T-helper 2 cell treated with Interferon-gamma antibody and Interleukin-4, amounts not matched to agents 100 ng/mL and 5 ng/mL, for 36 hours (primary cell): Measurements from ENCODE around the gene ALG5. TPM values are rescaled to one million over a fixed set of nuclear protein-coding genes. Genes with fewer than 3 reads are reported as not detected.

Experiments
- intact Hi-C: fragments of 100-400 bp; cut with micrococcal nuclease; formaldehyde crosslinking; loops from one replicate; pipeline ENCODE4 v1.15.1; 2023
- total RNA-seq: library from RNA; stranded (reverse); gene quantifications from 2 replicates; pipeline ENCODE4 v1.2.3, GENCODE V29; 2022

Gene ALG5
- total RNA-seq, 1 donor from 2014 or later = 41.1 TPM

DNA sequence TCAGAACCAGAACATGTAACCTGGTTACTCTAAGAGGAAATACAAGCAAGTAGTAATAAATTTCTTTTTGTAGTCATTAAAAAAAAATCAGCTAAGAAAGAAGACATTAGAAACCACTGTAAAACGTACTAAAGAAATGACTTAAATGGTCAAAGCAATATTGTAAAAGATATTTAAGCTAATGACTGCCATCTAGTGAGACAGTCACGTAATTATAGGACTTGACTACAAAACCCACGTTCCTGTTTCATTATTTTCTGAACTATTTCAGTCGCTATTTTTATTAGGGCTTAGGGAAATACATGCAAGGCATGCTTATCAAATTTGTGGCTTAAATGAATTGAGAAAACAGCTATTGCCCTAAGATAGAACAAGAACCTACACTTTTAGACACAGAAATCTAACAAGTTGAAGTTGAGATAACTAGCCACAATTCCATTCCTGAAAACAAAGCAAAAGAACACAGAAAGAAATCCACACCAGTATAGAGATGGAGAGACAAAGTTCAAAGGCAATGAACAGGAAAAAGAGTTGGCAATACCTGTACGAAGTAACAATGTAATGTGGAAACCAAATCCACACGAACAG is 17.9 kb downstream of the ALG5 start:
- intact Hi-C loops = loop anchor here (1.0 to 2.0 kb wide), 4 partner anchors 123 to 561 kb away; partner anchors contain the start of gene RFXAP

DNA sequence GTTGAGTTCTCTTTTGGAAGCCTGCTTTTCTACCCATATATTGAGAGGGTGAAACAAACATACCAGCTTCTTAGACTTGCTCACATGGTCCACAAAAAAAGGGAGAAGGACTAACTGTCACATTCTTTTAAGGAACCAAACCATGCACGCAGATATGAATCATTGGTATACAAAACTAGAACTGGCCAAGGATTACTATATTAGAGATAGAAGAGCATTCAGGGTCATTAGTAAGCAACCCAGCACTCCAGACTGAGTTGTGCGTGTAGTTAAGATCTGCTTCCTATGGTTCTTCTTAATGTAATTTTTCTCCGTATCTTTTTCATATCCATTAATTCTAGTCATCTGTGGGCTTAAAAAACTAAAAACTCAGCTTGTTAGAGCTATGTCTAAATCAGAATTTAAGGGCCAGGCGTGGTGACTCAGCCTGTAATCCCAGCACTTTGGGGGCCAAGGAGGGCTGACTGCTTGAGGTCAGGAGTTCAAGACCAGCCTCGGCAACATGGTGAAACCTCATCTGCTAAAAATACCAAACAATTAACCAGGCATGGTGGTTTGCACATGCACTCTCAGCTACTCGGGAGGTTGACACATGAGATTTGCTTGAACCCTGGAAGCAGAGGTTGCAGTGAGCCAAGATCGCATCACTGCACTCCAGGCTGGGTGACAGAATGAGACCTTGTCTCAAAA is 19.6 kb downstream of the ALG5 start:
- intact Hi-C loops = loop anchor here (2.0 kb wide), 2 partner anchors 129 to 161 kb away; partner anchors contain the start of gene RFXAP

DNA sequence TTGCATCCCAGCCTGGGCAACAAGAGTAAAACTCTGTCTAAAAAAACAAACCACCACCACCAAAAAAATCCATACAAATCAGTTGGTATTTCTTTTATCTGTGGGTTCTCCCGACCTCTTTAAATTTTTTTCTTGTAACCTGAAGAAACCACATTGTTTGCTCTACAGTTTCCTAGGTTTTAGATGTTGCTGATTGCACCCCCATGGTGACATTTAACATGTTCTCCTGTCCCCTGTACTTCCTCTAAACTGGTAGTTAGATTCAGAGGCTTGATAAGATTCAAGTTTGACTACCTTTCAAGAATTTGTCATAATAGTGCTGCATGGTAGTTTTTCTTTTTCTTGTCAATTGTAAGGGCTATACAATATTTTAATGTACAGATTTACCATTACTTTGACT is 24.0 kb downstream of the ALG5 start:
- intact Hi-C loops = no loop called here

DNA sequence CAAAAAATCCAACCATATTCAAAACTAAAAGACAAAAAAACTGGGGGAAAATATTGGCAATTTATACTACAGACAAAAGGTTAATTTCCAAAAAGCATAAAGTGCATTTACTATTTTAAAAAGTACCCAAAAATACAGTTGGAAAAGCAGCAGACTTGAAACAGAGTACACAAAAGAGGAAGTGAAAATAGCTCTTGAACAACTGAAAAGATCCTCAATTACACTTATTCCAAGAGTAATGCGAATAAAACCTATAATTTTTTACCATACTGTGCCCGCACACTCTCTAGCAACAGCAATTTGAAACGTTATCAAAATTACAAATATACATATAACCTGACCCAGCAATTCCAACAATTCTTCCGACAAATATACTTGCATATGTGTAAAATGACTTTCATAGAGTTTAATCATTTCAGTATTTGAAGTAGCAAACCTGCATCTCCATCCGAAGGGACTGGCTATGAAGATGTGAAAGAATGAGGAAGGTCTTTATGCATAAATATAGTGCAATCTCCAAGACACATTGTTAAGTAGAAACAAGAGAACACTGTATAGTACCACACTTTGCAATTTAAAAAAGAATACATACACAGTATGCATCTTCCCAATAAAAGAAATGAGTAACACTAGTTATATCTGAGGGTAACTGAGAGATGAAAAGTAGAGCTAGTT is 25.4 kb downstream of the ALG5 start:
- intact Hi-C loops = no loop called here

DNA sequence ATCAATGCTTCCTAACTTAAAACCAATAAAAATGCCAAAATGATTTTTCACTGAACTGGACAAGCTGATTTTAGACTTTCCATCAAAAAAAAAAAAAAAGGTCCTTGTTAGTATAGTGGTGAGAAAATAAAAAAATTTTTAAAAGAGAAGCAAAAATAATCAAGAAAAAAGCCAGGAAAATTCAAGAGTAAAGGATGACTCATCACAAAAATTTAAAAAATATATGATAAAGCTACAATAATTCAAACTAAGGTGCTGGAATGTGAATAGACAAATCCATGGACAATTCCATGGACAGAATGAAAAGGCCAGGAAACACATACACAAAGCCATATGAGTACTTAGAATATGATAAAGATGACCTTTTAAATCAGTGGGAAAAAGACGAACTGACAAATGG is 26.1 kb downstream of the ALG5 start:
- intact Hi-C loops = no loop called here

DNA sequence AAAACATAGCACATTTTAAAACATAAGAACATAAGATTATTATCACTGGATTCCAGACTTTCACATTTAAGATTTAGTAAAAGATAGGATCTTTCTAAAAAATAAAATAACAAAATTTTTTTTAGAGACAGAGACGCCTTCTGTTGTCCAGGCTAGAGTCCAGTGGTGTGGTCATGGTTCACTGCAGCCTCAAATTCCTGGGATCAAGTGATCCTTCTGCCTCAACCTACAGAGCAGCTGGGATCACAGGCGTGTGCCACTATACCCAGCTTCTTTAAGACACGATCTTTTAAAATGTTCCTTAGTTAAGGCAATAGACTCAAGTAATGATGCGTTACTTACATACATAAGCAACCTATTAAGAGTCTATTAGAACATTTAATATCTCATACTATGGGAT is 32.7 kb downstream of the ALG5 start:
- intact Hi-C loops = no loop called here

DNA sequence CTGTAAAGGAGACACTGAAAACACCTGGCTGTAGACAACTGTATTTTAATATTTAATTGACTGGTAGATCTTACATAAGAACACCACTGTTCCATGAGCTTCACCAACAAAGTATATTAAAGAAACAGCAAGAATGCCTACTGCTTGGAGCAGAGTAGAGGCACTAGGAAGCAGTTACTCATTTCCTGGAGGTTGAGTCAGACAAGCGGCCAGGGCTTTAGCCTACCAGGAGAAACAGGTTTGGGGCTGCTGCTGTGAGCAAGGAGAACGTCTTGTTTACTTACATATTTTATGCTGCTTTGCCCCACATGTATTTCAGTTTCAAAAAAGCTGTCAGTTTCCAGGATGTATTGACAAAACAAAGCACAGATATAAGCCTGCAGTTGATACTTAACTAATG is 33.4 kb downstream of the ALG5 start:
- intact Hi-C loops = no loop called here

DNA sequence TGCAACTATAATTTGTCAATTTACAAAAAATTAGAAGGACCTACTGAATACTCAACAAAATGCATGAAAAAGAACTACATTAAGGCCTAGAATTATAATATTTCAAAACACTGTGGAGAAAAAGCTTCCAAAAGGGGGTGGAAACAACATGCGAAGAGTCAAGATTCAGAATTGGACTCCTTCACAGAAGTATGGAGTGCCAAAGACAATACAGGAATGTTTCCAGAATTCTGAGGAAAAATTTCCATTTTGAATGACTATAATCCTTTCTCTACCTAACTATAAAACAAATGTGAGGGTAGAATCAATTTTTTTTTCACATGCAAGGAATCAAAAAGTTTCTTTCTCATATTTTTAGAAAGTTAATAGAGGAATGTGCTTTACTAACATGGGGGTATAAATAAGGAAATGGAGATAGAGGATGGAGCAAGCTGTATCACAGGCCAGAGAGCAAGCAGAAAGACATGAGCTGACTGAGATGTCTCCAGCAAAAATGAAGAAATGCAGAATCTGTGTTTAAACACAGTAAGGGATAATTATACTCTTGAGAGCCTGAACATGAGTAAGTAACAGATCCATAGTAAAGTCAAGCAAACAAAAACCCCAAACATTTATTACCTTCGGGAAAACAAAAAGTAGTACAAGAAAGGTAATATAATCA is 39.6 kb downstream of the ALG5 start:
- intact Hi-C loops = no loop called here

DNA sequence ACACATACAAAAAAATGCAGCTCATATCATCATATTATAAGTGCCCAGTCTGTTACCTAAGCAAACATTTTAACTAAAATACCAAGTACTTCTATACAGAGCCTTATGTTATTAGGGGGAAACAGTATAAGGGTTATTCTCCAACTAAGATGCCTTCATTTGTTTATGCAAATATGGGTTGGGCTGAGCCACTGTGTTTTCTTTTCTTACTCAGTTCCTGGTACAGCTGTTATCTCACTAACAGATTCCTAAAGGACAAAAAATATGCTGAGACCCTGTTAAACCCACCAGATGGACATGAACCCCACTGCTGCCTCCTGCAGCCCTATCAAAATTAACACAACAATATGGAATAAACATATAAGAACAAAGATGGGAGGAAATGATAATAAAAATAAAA is 44.6 kb downstream of the ALG5 start:
- intact Hi-C loops = no loop called here

DNA sequence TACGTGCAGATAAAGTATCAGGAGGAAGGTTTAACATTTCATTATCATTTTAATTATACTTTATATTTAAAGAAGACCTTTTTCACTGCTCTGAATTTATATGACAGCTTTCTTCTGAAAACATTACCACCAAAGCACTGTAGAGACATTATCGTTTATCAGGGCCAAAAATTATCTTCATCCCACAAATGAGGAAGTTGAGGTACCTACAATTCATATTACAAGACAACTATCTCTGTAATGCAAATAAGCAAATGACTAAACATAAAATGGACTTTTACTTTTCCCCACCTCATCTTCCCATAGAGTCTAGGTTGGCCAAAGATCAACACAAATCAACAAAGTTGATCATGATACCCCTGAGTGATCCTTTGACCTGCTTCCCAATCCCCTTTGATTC is 48.2 kb downstream of the ALG5 start:
- intact Hi-C loops = no loop called here

DNA sequence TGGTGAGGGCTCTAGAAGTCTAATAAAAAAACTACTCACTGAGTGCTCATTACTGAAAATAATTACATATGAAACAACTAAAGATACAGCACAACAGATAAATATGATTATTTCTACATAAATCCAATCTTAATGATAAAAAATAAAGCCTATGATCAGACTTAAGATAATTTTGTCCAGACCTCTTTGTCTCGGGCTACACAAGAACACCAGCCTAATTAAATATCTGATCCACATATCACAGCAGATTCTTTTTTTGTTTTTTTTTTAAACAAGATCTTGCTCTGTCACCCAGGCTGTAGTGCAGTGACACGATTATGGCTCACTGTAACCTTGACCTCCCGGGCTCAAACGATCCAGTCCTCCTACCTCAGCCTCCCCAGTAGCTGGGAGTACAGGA is 48.8 kb downstream of the ALG5 start:
- intact Hi-C loops = no loop called here

DNA sequence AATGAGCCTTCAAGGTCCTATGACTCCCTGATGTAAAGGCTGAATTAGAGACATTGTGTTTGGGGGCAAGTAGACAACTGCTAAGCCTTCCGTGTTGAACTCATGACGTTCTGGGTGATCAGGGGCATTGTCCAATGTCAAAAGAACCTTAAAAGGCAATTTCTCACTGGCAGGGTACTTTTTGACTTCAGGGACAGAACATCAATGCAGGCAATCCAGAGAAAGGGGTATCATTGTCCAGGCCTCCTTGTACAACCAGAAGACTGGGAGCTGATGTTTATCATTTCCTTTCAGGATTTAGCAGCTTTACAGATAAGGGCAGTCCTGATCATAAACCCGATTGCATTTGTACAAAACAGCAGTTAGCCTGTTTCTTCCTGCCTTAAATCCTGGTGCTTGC is 54.1 kb downstream of the ALG5 start:
- intact Hi-C loops = no loop called here

DNA sequence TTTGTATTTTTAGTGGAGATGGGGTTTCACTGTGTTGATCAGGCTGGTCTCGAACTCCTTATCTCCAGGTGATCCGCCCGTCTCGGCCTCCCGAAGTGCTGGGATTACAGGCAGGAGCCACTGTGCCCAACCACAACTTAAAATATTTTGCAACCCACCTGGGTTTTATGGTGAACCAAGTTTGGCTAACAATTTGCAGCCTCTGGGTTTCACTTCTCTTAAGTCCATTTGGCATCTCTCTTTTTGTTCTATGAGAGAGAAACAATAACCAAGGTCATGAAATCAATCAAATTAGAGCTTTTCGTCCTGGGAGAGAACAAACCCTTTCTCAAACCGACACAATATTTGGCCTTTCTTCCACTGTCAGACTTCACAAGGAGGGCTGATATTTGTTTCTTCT is 73.5 kb downstream of the ALG5 start:
- intact Hi-C loops = no loop called here

DNA sequence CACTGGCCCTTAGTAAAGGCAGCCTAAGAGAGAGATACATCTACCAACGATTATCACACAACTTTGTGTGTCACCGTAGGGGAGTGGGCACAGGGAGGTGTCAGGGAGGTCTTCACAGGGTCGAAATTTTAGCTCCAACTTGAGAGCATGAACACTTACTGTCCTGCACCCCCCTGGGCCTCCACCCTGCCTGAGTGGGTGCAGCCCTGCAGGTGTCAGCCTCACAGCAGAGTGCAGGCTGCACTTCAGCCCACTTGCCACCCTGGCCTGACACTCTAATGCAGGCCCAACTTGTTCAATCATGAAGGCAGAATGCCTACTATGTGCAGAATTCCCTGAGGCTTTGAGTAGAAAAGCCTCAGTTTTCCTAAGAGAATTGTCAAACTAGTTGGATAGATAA is 75.1 kb downstream of the ALG5 start:
- intact Hi-C loops = no loop called here

DNA sequence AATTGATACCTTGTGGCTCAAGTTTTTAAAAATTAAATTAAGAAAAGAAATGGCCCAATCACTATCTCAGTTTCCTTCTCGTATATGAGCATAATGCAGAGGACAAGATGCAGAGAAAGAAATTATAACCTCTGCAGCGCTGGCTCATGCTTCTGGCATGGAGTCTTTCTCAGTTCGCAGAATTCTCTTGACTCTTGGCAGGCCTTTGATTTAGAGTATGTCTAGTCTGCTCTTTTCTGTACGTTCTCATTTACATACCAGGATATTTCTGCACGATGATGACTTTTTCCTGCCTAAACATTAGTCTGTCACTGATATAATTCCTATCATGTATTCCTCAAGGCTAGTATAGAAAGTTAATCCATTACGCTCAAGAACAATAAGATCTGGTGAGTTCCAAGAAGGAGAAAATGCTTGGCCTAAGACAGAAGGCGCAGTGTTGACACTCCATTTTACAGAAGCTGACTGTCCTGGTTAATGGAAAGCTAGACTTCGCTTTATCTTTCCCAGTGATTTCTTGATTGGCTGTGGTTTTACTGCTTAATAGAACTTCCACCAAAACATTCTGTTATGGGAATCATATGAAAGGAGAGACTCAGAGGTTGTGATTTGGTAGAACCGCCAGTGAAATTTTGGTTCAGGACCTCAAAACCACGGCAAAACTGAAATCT is 77.4 kb downstream of the ALG5 start:
- intact Hi-C loops = no loop called here

DNA sequence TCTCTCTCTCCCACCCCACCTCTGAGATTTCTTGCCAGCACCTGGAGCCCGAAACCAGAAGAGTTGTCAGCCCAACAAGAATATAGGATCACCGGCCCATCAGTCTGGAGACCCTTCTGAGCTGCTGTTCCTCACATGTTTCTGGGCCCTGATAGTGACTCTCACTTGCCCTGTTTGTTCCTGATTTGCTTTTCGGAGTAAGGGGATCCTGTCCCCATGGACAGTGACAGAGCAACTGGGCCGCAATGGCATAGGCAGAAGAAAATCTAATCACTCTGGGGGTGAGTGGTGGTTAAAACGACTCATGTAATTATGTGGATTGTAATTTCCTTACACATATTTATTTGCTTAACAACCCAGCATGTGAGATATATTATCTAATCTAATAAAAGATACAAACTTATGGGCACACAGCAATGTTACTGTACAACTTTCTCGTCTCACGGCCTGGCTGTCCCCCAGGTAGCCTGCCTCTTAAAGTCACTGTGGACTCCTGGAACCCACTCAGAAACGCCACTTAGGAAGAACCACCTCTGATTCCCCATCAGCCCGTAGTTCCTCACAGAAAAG is 78.4 kb downstream of the ALG5 start:
- intact Hi-C loops = no loop called here

DNA sequence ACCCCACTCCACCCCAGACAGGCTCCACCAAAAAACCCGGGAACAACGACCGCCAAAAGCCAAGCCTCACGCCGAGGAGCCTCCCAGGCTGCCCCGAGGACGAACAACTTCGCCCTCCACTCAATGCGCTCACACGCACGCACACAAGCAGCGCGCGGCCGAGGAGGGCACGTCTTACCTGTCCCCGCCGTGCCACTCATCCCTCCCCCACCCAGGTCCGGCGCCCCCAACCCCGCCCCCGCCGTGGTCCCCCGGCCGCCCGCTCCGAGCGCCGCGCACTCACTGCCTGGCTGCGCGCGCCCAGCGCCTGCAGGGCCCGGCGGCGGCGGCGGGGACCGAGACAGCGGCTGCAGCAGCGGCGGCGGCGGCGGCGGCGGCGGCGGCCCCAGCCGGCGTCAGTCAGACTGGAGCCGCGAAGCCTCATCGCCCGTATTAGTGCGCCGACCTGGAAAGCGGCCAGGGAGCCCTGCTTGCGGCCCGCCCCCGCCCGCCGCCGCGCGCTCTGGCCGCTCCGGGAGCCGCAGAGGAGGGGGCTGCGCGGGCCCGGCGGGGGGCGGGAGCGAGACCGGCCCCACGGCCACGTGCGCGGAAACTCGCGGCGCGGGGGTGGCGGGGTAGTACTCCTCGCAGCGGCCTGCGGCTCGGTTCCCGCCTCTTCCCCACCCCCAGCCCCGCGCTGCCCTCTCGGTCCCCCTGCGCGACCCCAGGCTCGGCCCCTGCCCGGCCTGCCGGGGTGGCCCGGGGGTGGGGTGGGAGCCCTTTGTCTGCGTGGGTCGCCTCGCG is 79.1 kb downstream of the ALG5 start, which contains the start of gene SMAD9:
Gene SMAD9, minus strand, starts transcription at position 406 of the 783 bp plus-strand sequence. CDS start 40,549 bp downstream, outside the sequence.
- intact Hi-C loops = no loop called here

DNA sequence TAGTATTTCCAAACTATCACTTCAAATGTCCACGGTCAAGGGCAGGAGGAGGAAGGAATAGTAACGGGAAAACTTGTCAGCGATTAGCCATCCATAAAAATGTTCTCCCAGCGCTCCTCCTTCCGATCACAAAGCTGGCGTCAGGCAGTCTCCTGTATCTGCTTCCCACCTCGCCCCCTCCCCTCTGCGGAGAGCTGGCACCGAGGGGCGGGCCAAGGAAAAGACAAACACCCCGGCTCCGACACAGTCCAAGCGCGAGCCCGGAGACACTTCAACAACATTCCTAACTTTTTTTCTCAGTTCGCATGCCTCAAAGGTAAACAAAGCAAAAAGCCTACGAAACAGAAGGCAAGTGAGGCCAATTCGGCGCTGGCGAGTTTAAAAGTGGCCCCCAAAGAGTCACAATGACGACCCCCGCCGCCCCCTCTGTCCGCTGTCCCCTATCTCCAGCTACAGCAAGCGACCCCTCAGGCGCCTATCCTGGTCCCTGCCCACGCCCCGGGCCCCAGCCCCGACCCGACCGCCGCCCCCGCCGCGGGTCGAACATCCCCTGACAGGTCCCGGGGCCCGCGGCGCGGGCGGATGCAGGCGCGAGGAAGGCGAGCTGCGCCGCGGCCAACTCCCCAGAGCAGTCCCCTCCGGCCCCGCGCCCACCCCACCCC is 79.8 kb downstream of the ALG5 start:
- intact Hi-C loops = no loop called here

DNA sequence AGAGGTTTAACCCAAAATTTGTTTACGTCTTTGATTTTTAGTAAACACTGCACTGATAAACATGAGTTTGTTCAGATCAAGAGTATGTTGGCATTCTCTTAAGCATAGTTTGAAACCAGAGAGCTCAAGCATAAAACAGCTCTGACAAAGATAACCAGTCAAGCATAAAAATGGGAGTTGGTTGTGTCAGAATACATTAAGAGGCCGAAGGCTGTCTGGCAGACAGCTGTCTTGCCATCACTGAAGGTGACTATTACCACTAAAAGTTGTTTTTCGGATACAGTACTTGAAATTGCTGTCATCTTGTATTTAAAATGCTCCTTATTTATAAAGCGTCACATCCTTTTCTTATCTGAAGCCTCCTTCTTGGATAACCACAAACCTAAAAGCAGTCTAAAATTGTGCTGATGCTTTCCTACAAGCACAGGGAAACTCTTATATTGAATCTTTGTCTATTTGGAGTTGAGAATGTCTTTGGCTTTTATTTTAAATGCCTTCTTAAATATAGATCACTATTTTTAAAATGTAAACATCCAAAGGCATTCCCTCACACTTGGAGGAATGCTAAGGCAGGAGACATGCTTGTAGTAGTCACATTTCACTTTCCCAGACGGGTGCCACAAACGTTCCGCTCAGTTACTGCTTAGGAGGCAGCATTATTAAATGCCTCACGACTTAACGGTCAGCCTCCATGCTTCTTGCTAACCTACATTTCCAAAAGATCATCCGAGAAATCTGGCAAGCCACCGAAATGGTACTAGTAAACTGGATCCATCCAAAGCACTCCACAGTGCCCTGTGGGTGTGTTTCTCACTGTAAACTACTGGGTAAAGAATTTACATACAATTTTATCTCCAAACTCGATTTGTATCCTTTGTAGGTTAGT is 80.7 kb downstream of the ALG5 start:
- intact Hi-C loops = no loop called here
